ENCODE data around the gene USP12. TPM values are rescaled to one million over a fixed set of nuclear protein-coding genes. Genes with fewer than 3 reads are reported as not detected.

The USP12 gene
- total RNA-seq, 1 donor from 2014 or later, result 19.7 TPM

GRCh38 chr13:27110056-27110746, 61.4 kb downstream of the USP12 start:
- Histone ChIP-seq H3K4me2 (no peak overlapping the region), H3K27me3 (no peaks in the 10 kb centered on the region), H3K27ac (no peak overlapping the region), H3K9me3 (ENCODE audit: low read depth) (no peaks in the 10 kb centered on the region), H3K36me3 (no peaks in the 10 kb centered on the region), H3K79me2 (ENCODE audit: low read depth) (peaks cover 19% of the 10 kb centered on the region), H4K20me1 (ENCODE audit: low read depth) (no peaks in the 10 kb centered on the region), H3K4me1 (no peaks in the 10 kb centered on the region), H2AFZ (replicated peaks) (no peak overlapping the region), H3K4me3 (no peak overlapping the region), H3F3A (ENCODE audit: low read depth) (no peaks in the 10 kb centered on the region), H3K9ac (no peak overlapping the region)
- no peaks in the 10 kb centered on the region for H3K9me3 Mint-ChIP-seq
- H3K27ac Mint-ChIP-seq, result no peak overlapping the region
- peaks cover 14% of the 10 kb centered on the region for H3K36me3 Mint-ChIP-seq
- H3K4me3 Mint-ChIP-seq, result no peak overlapping the region
- TF ChIP-seq CTCF (IDR thresholded peaks at IDR 0.05), result no peak
- TF ChIP-seq EZH2 (IDR thresholded peaks at IDR 0.05), result no peak
- no peak for TF ChIP-seq EZH2phosphoT487 (IDR thresholded peaks at IDR 0.05)
- H3K4me1 Mint-ChIP-seq, result no peaks in the 10 kb centered on the region
- no peaks in the 10 kb centered on the region for H3K27me3 Mint-ChIP-seq (ENCODE audit: insufficient read depth, low read depth)
- no peak for DNase-seq (ENCODE audit: low spot score)

- H3K9ac ChIP-seq, result no peak overlapping the region
- H3K4me3 Mint-ChIP-seq, result no peak overlapping the region
- H3K4me1 Mint-ChIP-seq, result no peaks in the 10 kb centered on the region
- no peak overlapping the region for H2AFZ ChIP-seq (replicated peaks)
- TF ChIP-seq EZH2 (IDR thresholded peaks at IDR 0.05) (no peak), EZH2phosphoT487 (IDR thresholded peaks at IDR 0.05) (no peak), CTCF (IDR thresholded peaks at IDR 0.05) (no peak)
- H3K27me3 ChIP-seq, result no peaks in the 10 kb centered on the region
- H3K36me3 Mint-ChIP-seq, result peaks cover 14% of the 10 kb centered on the region
- no peak overlapping the region for H3K27ac ChIP-seq
- H3K4me1 ChIP-seq, result no peaks in the 10 kb centered on the region
- peaks cover 18% of the 10 kb centered on the region for H3K79me2 ChIP-seq (ENCODE audit: low read depth)
- DNase-seq (ENCODE audit: low spot score), result no peak
- no peaks in the 10 kb centered on the region for H4K20me1 ChIP-seq (ENCODE audit: low read depth)
- H3K4me2 ChIP-seq, result no peak overlapping the region
- no peaks in the 10 kb centered on the region for H3K9me3 Mint-ChIP-seq
- H3K9me3 ChIP-seq (ENCODE audit: low read depth), result no peaks in the 10 kb centered on the region
- H3K36me3 ChIP-seq, result no peaks in the 10 kb centered on the region
- H3K27ac Mint-ChIP-seq, result no peak overlapping the region
- H3F3A ChIP-seq (ENCODE audit: low read depth), result no peaks in the 10 kb centered on the region
- no peak overlapping the region for H3K4me3 ChIP-seq
- no peaks in the 10 kb centered on the region for H3K27me3 Mint-ChIP-seq (ENCODE audit: insufficient read depth, low read depth)
These were observed 65.5 kb downstream of the USP12 start for GRCh38 chr13:27106144-27106543.

GRCh38 chr13:27104606-27105005, 67.0 kb downstream of the USP12 start:
- no peaks in the 10 kb centered on the region for H3K9me3 Mint-ChIP-seq
- no peak overlapping the region for H3K27ac Mint-ChIP-seq
- Histone ChIP-seq H3K4me2 (no peak overlapping the region), H3F3A (ENCODE audit: low read depth) (no peaks in the 10 kb centered on the region), H3K9ac (no peak overlapping the region), H2AFZ (replicated peaks) (no peak overlapping the region), H3K36me3 (no peaks in the 10 kb centered on the region), H3K27me3 (no peaks in the 10 kb centered on the region), H3K9me3 (ENCODE audit: low read depth) (no peaks in the 10 kb centered on the region), H3K4me3 (no peak overlapping the region), H3K27ac (no peak overlapping the region), H4K20me1 (ENCODE audit: low read depth) (no peaks in the 10 kb centered on the region), H3K79me2 (ENCODE audit: low read depth) (peaks cover 7% of the 10 kb centered on the region), H3K4me1 (no peaks in the 10 kb centered on the region)
- no peaks in the 10 kb centered on the region for H3K27me3 Mint-ChIP-seq (ENCODE audit: insufficient read depth, low read depth)
- no peaks in the 10 kb centered on the region for H3K4me1 Mint-ChIP-seq
- TF ChIP-seq CTCF (IDR thresholded peaks at IDR 0.05) (no peak), EZH2 (IDR thresholded peaks at IDR 0.05) (no peak), EZH2phosphoT487 (IDR thresholded peaks at IDR 0.05) (no peak)
- no peak overlapping the region for H3K4me3 Mint-ChIP-seq
- no peak for DNase-seq (ENCODE audit: low spot score)
- peaks cover 16% of the 10 kb centered on the region for H3K36me3 Mint-ChIP-seq
